ENCODE results near the gene RGS3. TPM values are rescaled to one million over a fixed set of nuclear protein-coding genes. Genes with fewer than 3 reads are reported as not detected.

Gene RGS3
- total and polyA plus RNA-seq, 5 donors = 107 to 184 (median 163) TPM

GRCh38 chr9:113511856-113512761, 48.6 kb downstream of the RGS3 start:
- H3K4me1 ChIP-seq (ENCODE audit: control insufficient read depth, insufficient read depth, low read length) = peaks cover 9% of the 10 kb centered on the region
- no peak overlapping the region for H3K4me3 ChIP-seq (ENCODE audit: low read length)
- no peak for DNase-seq
- no peak for ATAC-seq
- H3K27me3 ChIP-seq (ENCODE audit: control insufficient read depth, insufficient read depth) = no peaks in the 10 kb centered on the region
- H3K9me3 ChIP-seq (ENCODE audit: control insufficient read depth, low read length) = no peaks in the 10 kb centered on the region
- intact Hi-C loops (cut with DNase I) = loop anchor here in 1 of 4 donors (5.0 kb wide), 1 partner anchor 45 kb away; no protein-coding TSS in a partner anchor
- 70% methylated on average over 10 of the region's 10 CpGs for WGBS
- H3K27ac ChIP-seq (ENCODE audit: low read length) = peak overlapping the region; percentile 61

- intact Hi-C loops (cut with DNase I) = loop anchor here in 1 of 4 donors (5.0 kb wide), 1 partner anchor 46 kb away; no protein-coding TSS in a partner anchor
- H3K27ac ChIP-seq (ENCODE audit: low read length) = no peak overlapping the region
- no peaks in the 10 kb centered on the region for H3K9me3 ChIP-seq (ENCODE audit: control insufficient read depth, low read length)
- WGBS = 77% methylated on average over 8 of the region's 8 CpGs
- H3K27me3 ChIP-seq (ENCODE audit: control insufficient read depth, insufficient read depth) = no peaks in the 10 kb centered on the region
- H3K4me1 ChIP-seq (ENCODE audit: control insufficient read depth, insufficient read depth, low read length) = peaks cover 8% of the 10 kb centered on the region
- DNase-seq (no peak), ATAC-seq (no peak)
- H3K4me3 ChIP-seq (ENCODE audit: low read length) = no peak overlapping the region
These were observed 49.6 kb downstream of the RGS3 start for GRCh38 chr9:113513111-113513510.

- 97% methylated on average over 2 of the region's 2 CpGs for WGBS
- Histone ChIP-seq H3K27ac (ENCODE audit: low read length) (no peak overlapping the region), H3K4me1 (ENCODE audit: control insufficient read depth, insufficient read depth, low read length) (peaks cover 6% of the 10 kb centered on the region), H3K27me3 (ENCODE audit: control insufficient read depth, insufficient read depth) (no peaks in the 10 kb centered on the region), H3K9me3 (ENCODE audit: control insufficient read depth, low read length) (no peaks in the 10 kb centered on the region), H3K4me3 (ENCODE audit: low read length) (no peak overlapping the region)
- no peak for DNase-seq
- intact Hi-C loops (cut with DNase I) = loop anchor here in 1 of 4 donors (5.0 kb wide), 1 partner anchor 46 kb away; no protein-coding TSS in a partner anchor
- ATAC-seq = no peak
These were observed 50.0 kb downstream of the RGS3 start for GRCh38 chr9:113513536-113513935.

- DNase-seq (no peak), ATAC-seq (no peak)
- no peak overlapping the region for H3K4me3 ChIP-seq (ENCODE audit: low read length)
- intact Hi-C loops (cut with DNase I) = loop anchor here in 1 of 4 donors (5.0 kb wide), 1 partner anchor 47 kb away; no protein-coding TSS in a partner anchor
- 91% methylated on average over 12 of the region's 12 CpGs for WGBS
- H3K9me3 ChIP-seq (ENCODE audit: control insufficient read depth, low read length) = no peaks in the 10 kb centered on the region
- peaks cover 7% of the 10 kb centered on the region for H3K4me1 ChIP-seq (ENCODE audit: control insufficient read depth, insufficient read depth, low read length)
- H3K27ac ChIP-seq (ENCODE audit: low read length) = no peak overlapping the region
- no peaks in the 10 kb centered on the region for H3K27me3 ChIP-seq (ENCODE audit: control insufficient read depth, insufficient read depth)
These were observed 50.5 kb downstream of the RGS3 start for GRCh38 chr9:113514061-113514460.

GRCh38 chr9:113514748-113515147, 51.2 kb downstream of the RGS3 start:
- ATAC-seq (no peak), DNase-seq (no peak)
- no peaks in the 10 kb centered on the region for H3K27me3 ChIP-seq (ENCODE audit: control insufficient read depth, insufficient read depth)
- H3K9me3 ChIP-seq (ENCODE audit: control insufficient read depth, low read length) = no peaks in the 10 kb centered on the region
- intact Hi-C loops (cut with DNase I) = loop anchor here in 1 of 4 donors (5.0 kb wide), 1 partner anchor 47 kb away; no protein-coding TSS in a partner anchor
- peaks cover 8% of the 10 kb centered on the region for H3K4me1 ChIP-seq (ENCODE audit: control insufficient read depth, insufficient read depth, low read length)
- 69% methylated on average over 6 of the region's 6 CpGs for WGBS
- H3K27ac ChIP-seq (ENCODE audit: low read length) = no peak overlapping the region
- H3K4me3 ChIP-seq (ENCODE audit: low read length) = no peak overlapping the region

GRCh38 chr9:113515862-113516261, 52.3 kb downstream of the RGS3 start:
- DNase-seq = no peak
- Histone ChIP-seq H3K27me3 (ENCODE audit: control insufficient read depth, insufficient read depth) (no peaks in the 10 kb centered on the region), H3K9me3 (ENCODE audit: control insufficient read depth, low read length) (no peaks in the 10 kb centered on the region), H3K4me3 (ENCODE audit: low read length) (no peak overlapping the region), H3K27ac (ENCODE audit: low read length) (no peak overlapping the region), H3K4me1 (ENCODE audit: control insufficient read depth, insufficient read depth, low read length) (peaks cover 8% of the 10 kb centered on the region)
- no peak for ATAC-seq
- intact Hi-C loops (cut with DNase I) = no loop called here
- 71% methylated on average over 4 of the region's 4 CpGs for WGBS

GRCh38 chr9:113516840-113517577, 53.5 kb downstream of the RGS3 start:
- ATAC-seq (no peak), DNase-seq (no peak)
- H3K9me3 ChIP-seq (ENCODE audit: control insufficient read depth, low read length) = no peaks in the 10 kb centered on the region
- no peak overlapping the region for H3K27ac ChIP-seq (ENCODE audit: low read length)
- intact Hi-C loops (cut with DNase I) = no loop called here
- H3K4me3 ChIP-seq (ENCODE audit: low read length) = no peak overlapping the region
- WGBS = 70% methylated on average over 8 of the region's 8 CpGs
- peaks cover 2% of the 10 kb centered on the region for H3K4me1 ChIP-seq (ENCODE audit: control insufficient read depth, insufficient read depth, low read length)
- no peaks in the 10 kb centered on the region for H3K27me3 ChIP-seq (ENCODE audit: control insufficient read depth, insufficient read depth)

- 71% methylated on average over 3 of the region's 3 CpGs for WGBS
- DNase-seq (no peak), ATAC-seq (no peak)
- H3K4me1 ChIP-seq (ENCODE audit: control insufficient read depth, insufficient read depth, low read length) = peaks cover 24% of the 10 kb centered on the region
- intact Hi-C loops (cut with DNase I) = loop anchor here in 1 of 4 donors (10.0 kb wide), 1 partner anchor 65 kb away; no protein-coding TSS in a partner anchor
- no peak overlapping the region for H3K4me3 ChIP-seq (ENCODE audit: low read length)
- H3K27ac ChIP-seq (ENCODE audit: low read length) = no peak overlapping the region
- no peaks in the 10 kb centered on the region for H3K9me3 ChIP-seq (ENCODE audit: control insufficient read depth, low read length)
- H3K27me3 ChIP-seq (ENCODE audit: control insufficient read depth, insufficient read depth) = no peaks in the 10 kb centered on the region
These were observed 56.0 kb downstream of the RGS3 start for GRCh38 chr9:113519426-113520108.

GRCh38 chr9:113520109-113520642, 56.6 kb downstream of the RGS3 start:
- no peak for DNase-seq

GRCh38 chr9:113521693-113522255, 58.2 kb downstream of the RGS3 start:
- Histone ChIP-seq H3K27ac (ENCODE audit: low read length) (peak overlapping the region; percentile 43), H3K4me1 (ENCODE audit: control insufficient read depth, insufficient read depth, low read length) (peaks cover 45% of the 10 kb centered on the region), H3K27me3 (ENCODE audit: control insufficient read depth, insufficient read depth) (no peaks in the 10 kb centered on the region), H3K9me3 (ENCODE audit: control insufficient read depth, low read length) (no peaks in the 10 kb centered on the region), H3K4me3 (ENCODE audit: low read length) (no peak overlapping the region)
- DNase-seq = no peak
- no peak for ATAC-seq
- WGBS = 76% methylated on average over 2 of the region's 2 CpGs
- intact Hi-C loops (cut with DNase I) = loop anchor here in 1 of 4 donors (10.0 kb wide), 1 partner anchor 63 kb away; no protein-coding TSS in a partner anchor

More at GRCh38 chr9:113520109-113520642, 56.6 kb downstream of the RGS3 start:
- Histone ChIP-seq H3K4me1 (ENCODE audit: control insufficient read depth, insufficient read depth, low read length) (peaks cover 29% of the 10 kb centered on the region), H3K27ac (ENCODE audit: low read length) (peak overlapping the region; percentile 23), H3K4me3 (ENCODE audit: low read length) (no peak overlapping the region), H3K27me3 (ENCODE audit: control insufficient read depth, insufficient read depth) (no peaks in the 10 kb centered on the region), H3K9me3 (ENCODE audit: control insufficient read depth, low read length) (no peaks in the 10 kb centered on the region)
- no peak for ATAC-seq
- intact Hi-C loops (cut with DNase I) = loop anchor here in 1 of 4 donors (10.0 kb wide), 1 partner anchor 65 kb away; no protein-coding TSS in a partner anchor
- whole genome bisulfite sequencing = 78% methylated on average over 6 of the region's 6 CpGs
